Tibial nerve (tissue), 4 donors: ENCODE results near the gene OR10C1. TPM values are rescaled to one million over a fixed set of nuclear protein-coding genes. Genes with fewer than 3 reads are reported as not detected.

Experiments
- DNase-seq, 2 donors: peaks; one replicate each; pipeline ENCODE4 v3.0.0-alpha.2; 2019; ENCODE audit warnings: low spot score in 2 of 2
- H3K27ac ChIP-seq, 4 donors: fragments of 200-600 bp; sonication (generic) in 3 of 4; one replicate each; pipeline ENCODE4 v1.5.1; 2017 to 2019; ENCODE audit warnings: mild to moderate bottlenecking in 1 of 4
- H3K27me3 ChIP-seq, 2 donors: fragments of 200-600 bp; sonication (generic) in 1 of 2; one replicate each; pipeline versions ENCODE4 v1.5.1 to v1.6.0; 2017 to 2019
- H3K36me3 ChIP-seq, 3 donors: fragments of 200-600 bp; sonication (generic); one replicate each; pipeline ENCODE4 v1.5.1; 2018 to 2019
- H3K4me1 ChIP-seq, 4 donors: fragments of 200-600 bp; sonication (generic) in 3 of 4; one replicate each; pipeline ENCODE4 v1.5.1; 2017 to 2019
- H3K4me3 ChIP-seq, 4 donors: fragments of 200-600 bp; sonication (generic) in 3 of 4; one replicate each; pipeline ENCODE4 v1.5.1; 2017 to 2019; ENCODE audit warnings: mild to moderate bottlenecking in 1 of 4, moderate library complexity in 1 of 4
- H3K9me3 ChIP-seq, 4 donors: fragments of 200-600 bp; sonication (generic) in 3 of 4; one replicate each; pipeline ENCODE4 v1.5.1; 2017 to 2019
- CTCF ChIP-seq, 5 experiments: fragments of 200-600 bp in 3 of 5; fragments of 450-650 bp in 2 of 5; sonication (generic) in 3 of 5; IDR thresholded peaks; one replicate each; pipeline ENCODE4 v1.5.1; 2016 to 2019; ENCODE audit warnings: antibody characterized with exemption in 5 of 5, mild to moderate bottlenecking in 3 of 5, moderate library complexity in 2 of 5
- EP300 ChIP-seq, 2 donors: sonication (generic); formaldehyde crosslinking; IDR thresholded peaks; one replicate each; pipeline ENCODE4 v1.6.1; 2017; ENCODE audit warnings: antibody characterized with exemption in 2 of 2, mild to moderate bottlenecking in 1 of 2
- POLR2A ChIP-seq, 2 donors: fragments of 450-650 bp; IDR thresholded peaks; one replicate each; pipeline ENCODE4 v1.6.1; 2017; ENCODE audit warnings: antibody characterized with exemption in 2 of 2, mild to moderate bottlenecking in 2 of 2, moderate library complexity in 2 of 2
- WGBS, 2 donors: methylation state at CpG; one replicate each; pipeline ENCODE4 v1.1.5; 2018; 5-methylcytosine and 5-hydroxymethylcytosine counted together
- total RNA-seq, 4 donors: library from RNA; depleted of rRNA; stranded (reverse); fragments of >200 nt; gene quantifications; one replicate each; pipeline ENCODE4 v1.1.0, GENCODE V29; 2016

Gene OR10C1
- total RNA-seq = not detected

DNA sequence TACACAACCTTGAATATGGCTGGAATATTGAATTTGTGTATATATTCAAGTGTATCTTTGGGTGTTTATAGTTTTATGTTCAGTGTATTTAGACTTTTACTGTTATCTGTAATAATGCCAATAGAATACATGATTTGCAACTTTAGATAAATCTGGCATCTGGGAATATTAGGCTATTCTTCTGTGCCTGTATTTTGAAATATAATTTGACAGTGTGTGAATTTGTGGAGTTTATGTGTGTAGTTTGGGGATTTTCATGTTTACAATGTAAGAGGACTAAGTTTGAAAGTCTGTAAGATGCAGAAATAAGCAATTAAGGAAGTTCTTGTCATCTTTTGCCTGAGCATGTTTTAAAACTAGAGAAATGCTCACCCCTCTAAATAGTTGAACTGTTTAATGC lies at the start of gene OR10C1:
TSS of gene OR10C1 (plus strand) at position 301 of the 400 bp plus-strand sequence. CDS start 710 bp downstream, outside the sequence.
- Histone ChIP-seq H3K36me3 (no peaks in the 10 kb centered on the region), H3K4me1 (no peaks in the 10 kb centered on the region), H3K27ac (no peak within 1 kb of the TSS), H3K27me3 (no peaks in the 10 kb centered on the region), H3K4me3 (no peak within 1 kb of the TSS), H3K9me3 (no peaks in the 10 kb centered on the region)
- no peak for DNase-seq
- TF ChIP-seq CTCF (IDR thresholded peaks at IDR 0.05) = no peak
- no peak for TF ChIP-seq EP300 (IDR thresholded peaks at IDR 0.05)
- no peak for TF ChIP-seq POLR2A (IDR thresholded peaks at IDR 0.05)

GRCh38 chr6:29395331-29395730 lies 43.8 kb upstream of the OR10C1 start, which contains the start of gene OR12D2:
OR12D2 (plus strand) TSS chr6:29395631; CDS start chr6:29396700, 1,069 bp downstream.
- TF ChIP-seq CTCF (IDR thresholded peaks at IDR 0.05) (no peak), POLR2A (IDR thresholded peaks at IDR 0.05) (no peak), EP300 (IDR thresholded peaks at IDR 0.05) (no peak)
- Histone ChIP-seq H3K36me3 (no peaks in the 10 kb centered on the region), H3K9me3 (no peaks in the 10 kb centered on the region), H3K4me1 (no peaks in the 10 kb centered on the region), H3K27ac (no peak within 1 kb of the TSS), H3K27me3 (no peaks in the 10 kb centered on the region), H3K4me3 (no peak within 1 kb of the TSS)
- no peak for DNase-seq

GRCh38 chr6:29399525-29399924 lies 39.6 kb upstream of the OR10C1 start:
- 82 to 87% methylated on average over 2 of the region's 2 CpGs for WGBS, 2 donors

DNA sequence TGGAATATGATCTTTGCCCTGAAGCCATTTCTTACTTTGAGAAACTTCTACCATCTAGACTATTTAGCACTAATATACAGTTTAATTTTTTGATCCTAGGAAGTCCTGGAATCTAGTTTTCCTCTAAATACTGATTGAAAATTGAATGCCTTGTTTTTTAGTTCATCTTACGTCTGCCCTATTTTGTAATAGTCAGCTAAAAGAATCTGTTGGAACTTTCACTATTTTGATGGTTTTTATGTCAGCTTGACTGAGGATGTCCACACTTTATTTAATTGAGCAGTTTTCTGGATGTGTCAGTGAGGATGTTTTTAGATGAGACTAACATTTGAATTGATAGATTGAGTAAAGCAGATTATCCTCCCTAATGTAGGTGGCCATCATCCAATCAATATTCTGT lies 35.3 kb upstream of the OR10C1 start:
- TF ChIP-seq EP300 (IDR thresholded peaks at IDR 0.05) (no peak), POLR2A (IDR thresholded peaks at IDR 0.05) (no peak), CTCF (IDR thresholded peaks at IDR 0.05) (no peak)
- Histone ChIP-seq H3K27me3 (no peaks in the 10 kb centered on the region), H3K36me3 (no peaks in the 10 kb centered on the region), H3K4me3 (no peak overlapping the region), H3K27ac (no peak overlapping the region), H3K4me1 (no peaks in the 10 kb centered on the region), H3K9me3 (peaks cover 0 to 18% (median 0%) of the 10 kb centered on the region in 4 donors)
- no peak for DNase-seq
- WGBS, 2 donors = 48 to 88% methylated on average over 1 of the region's 1 CpG

More at GRCh38 chr6:29399525-29399924, 39.6 kb upstream of the OR10C1 start:
- Histone ChIP-seq H3K4me1 (no peaks in the 10 kb centered on the region), H3K9me3 (no peaks in the 10 kb centered on the region), H3K27ac (no peak overlapping the region), H3K4me3 (no peak overlapping the region), H3K36me3 (no peaks in the 10 kb centered on the region), H3K27me3 (no peaks in the 10 kb centered on the region)
- no peak for DNase-seq
- no peak for TF ChIP-seq EP300 (IDR thresholded peaks at IDR 0.05)
- TF ChIP-seq POLR2A (IDR thresholded peaks at IDR 0.05) = no peak
- TF ChIP-seq CTCF (IDR thresholded peaks at IDR 0.05) = no peak

DNA sequence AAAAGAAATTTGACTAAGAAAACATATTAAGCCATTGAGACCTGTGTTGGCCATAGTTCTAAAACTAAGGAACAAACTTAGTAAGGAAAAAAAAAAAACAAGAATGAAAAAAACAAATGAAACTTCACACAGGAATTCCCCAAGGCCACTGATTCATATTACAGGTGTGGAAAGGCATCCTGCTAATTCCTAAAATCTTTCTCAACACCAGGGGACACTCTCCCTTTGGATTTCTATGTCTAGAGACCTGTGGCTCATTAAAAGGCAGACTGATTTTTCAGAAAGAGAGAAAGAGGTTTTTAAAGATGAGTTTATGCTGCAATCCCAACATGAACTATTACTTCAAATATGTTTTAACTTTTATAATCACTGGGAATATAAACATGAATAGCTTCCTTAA lies 24.5 kb upstream of the OR10C1 start, which contains the start of gene OR12D1:
TSS of gene OR12D1 (plus strand) at position 341 of the 400 bp plus-strand sequence.
- H3K4me1 ChIP-seq = no peaks in the 10 kb centered on the region
- no peak for DNase-seq
- TF ChIP-seq EP300 (IDR thresholded peaks at IDR 0.05) = no peak
- TF ChIP-seq POLR2A (IDR thresholded peaks at IDR 0.05) = no peak
- TF ChIP-seq CTCF (IDR thresholded peaks at IDR 0.05) = no peak
- H3K27me3 ChIP-seq = no peaks in the 10 kb centered on the region
- peaks cover 0 to 10% (median 0%) of the 10 kb centered on the region in 4 donors for H3K9me3 ChIP-seq
- H3K36me3 ChIP-seq = no peaks in the 10 kb centered on the region
- no peak within 1 kb of the TSS for H3K4me3 ChIP-seq
- no peak within 1 kb of the TSS for H3K27ac ChIP-seq
